GM19023 (cell line): ENCODE data around the gene SMPD3.
A peak's percentile ranks its signal among the peaks of the same experiment; 100 is the strongest.

Source experiments
- ATAC-seq: cut with Tn5 transposase; IDR thresholded peaks from one replicate; pipeline ENCODE4 v1.9.1; 2021; ENCODE audit warnings: mild to moderate bottlenecking, moderate library complexity; ENCODE audit not compliant: unreplicated experiment

The SMPD3 gene

DNA sequence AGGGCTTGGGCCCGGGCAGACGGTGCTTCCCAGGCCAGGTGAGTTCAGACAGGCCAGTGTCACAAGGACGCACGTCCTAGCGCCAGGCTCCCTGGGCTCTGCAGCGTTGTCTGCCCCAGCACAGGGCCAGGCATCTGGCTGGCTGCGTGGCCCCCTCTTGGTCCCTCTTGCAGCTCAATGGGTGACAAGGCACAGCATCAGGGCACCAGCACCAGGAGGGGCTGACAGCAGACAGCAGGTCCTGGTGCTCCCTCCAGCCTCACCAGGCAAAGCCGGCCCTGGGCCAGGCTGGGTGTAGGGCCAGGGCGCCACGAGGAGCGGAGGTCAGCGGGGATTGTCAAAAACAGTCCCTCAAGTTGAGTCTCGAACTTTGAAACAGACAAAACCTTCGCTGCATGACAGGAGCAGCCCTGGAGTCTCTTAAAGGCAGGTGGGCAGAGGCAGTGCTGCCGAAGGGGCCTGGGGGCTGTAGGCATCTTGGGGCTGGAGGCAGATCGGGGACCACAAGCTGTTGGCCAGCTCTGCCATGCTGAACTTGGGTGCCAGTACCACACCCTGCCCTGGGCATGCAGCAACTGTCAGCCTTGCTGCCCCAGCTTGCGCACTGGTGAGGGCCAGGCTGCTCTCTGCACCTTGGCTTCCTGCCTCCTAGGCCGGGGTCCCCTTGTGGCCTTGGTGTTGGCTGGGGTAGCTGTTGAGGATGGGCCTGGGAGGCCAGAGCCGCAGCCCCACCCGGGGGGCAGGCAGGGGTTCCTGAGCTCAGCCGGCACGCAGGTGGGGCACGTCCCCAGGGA, 88.7 kb downstream of the SMPD3 start:
- no peak for ATAC-seq

DNA sequence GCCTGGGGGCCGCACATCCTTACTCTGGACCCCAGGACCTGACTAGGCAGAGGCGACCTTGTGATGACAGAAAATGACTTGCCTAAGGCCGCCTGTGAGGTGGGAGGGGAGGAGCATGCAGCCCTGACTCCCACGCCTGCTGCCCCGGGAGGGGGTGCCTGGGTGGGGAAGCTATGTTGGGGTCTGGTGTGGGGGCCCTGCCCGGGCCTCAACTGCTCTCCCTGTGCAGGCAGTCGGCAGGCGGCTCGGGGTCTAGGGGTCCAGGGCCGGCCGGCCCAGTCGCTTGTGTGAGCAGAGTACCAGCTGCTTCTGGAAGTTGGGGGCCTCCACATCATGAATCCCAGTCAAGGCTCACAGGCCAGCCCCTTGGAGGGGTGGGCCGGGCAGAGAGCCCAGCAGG, 89.4 kb downstream of the SMPD3 start:
- no peak for ATAC-seq

DNA sequence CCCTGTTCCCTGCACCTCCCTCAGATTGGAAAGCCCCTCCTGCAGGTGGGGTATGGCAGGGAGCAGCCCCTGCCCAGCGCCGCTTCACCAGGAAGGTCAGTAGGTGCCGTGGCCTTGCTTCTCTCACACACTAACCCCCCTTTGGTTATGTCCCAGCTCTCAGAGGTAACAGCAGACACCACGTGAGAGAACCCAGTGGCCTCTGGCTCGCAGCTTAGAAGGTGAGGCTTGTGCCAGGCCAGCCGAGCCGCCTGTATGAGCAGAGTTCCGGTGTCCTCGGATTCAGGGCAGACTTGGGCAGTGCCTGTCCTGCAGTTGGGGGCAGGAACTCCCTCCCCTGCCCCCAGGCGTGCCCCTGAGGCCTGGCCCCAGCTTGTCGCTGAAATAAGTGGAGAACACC, 90.4 kb downstream of the SMPD3 start:
- no peak for ATAC-seq

DNA sequence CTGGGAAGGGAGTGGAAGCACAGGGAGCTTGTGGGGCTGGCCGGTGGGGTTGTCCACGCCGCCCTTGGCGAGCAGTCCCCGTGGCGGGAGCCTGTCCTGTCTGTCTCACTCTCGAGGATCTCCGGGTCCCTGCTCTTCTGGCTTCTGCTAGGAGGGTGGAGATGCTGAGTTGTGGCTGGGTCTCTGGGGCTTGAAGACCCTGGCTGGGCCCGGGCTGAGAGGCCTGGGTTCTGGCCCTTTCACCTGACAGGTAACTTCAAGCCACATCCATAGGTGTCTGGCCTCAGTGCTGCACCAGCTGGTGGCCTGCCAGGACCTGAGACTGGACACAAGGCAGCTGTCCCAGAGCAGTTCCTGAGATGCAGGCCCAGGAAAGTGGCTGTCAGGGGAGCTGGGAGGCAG, 90.8 kb downstream of the SMPD3 start:
- ATAC-seq = no peak

DNA sequence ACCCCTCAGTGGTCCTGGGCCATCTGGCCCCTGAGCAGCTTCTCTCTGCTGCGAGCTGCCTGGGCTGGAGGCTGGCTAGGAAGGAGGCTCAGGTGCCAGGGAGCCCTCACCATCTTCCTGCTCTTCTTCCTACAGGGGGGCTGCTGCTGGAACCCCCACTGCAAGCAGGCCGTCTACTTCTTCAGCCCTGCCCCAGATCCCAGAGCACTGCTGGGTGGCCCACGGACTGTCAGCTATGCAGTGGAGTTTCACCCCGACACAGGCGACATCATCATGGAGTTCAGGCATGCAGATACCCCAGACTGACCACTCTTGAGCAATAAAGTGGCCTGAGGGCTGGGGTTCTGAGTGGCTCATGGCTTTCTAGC, 91.4 kb downstream of the SMPD3 start:
- ATAC-seq = no peak

DNA sequence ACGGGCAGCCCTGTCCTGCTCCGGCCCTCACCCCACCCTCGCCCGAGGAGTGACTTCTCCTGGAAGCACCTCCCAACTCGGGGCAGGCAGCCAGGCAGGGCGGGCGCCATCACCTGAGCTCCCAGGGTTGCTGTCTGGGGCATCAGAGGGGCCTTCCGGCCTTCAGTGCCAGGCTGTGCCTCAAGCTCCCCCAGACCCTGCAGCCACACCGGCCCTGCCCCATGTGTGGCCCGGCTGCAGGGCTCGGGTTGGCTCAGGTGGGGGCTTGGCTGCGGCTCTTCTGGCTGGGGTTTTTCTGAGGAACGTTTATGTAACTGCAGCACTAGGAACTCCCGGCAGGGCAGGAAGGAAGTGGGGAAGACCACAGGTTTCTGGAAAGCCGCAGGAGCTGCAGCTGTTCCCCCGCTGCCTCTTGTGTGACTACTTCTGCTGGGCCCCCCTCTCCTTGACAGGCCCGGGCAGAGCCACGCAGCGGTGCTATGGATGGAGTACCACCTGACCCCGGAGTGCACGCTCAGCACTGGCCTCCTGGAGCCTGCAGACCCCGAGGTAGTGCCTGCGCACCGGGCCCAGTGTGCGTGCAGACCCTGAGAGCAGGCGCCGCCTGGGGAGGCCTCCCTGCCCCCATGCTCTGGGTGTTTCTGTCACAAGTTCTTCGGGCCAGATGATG, 91.9 kb downstream of the SMPD3 start:
- peak; percentile 78 for ATAC-seq

DNA sequence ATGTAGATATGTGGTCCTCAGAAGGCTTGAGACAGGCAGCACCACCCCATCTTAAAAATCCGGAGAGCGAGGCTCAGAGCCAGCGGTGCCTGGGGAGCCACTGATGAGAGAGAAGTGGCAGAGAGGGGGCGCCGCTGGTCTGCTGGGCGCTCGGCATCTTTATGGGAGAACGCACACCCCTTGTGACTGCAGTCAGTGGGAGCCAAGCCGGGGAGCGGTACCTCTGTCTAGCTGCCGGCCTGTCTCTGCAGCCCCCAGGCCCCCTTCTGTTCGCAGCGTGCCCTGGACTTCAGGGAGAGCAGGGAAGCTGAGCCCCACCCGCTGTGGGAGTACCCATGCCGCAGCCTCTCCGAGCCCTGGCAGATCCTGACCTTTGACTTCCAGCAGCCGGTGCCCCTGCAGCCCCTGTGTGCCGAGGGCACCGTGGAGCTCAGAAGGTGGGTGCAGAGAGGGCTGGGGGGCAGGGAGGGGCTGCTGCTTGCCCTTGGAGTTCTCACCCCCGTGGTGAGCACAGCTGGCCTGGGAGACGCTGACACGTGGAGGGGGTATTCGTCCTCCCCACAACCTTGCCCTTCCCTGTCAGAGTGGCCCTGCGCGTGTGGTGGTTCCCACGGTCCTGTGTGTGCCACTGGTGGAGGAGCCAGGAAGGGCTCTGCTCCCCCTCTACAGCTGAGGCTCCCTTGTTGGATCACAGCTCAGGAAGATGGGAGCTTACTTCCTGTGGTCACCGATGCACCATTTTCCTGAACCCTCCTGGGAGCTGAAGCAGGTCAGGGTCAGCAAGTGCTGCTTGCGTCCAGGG, 92.7 kb downstream of the SMPD3 start:
- peak; percentile 3 for ATAC-seq

DNA sequence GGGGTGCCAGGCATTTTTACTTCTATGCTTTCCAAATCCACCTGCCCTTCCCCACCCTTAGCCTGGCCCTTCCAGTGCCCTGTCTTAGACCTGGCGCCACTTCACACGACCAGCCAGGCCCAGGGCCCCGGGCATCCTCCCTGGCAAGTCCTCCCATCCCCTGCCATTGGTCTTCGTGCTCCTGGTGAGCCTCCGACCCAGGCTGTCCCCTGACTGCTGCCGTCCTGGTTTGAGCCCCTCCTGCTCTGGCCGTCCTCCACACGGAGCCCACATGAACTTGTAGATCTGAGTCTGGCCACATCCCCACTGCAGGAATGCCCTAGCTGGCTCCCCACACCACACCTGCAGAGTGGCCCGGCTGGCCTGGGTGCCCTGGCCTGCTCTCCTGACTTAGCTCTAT, 93.5 kb downstream of the SMPD3 start:
- no peak for ATAC-seq

DNA sequence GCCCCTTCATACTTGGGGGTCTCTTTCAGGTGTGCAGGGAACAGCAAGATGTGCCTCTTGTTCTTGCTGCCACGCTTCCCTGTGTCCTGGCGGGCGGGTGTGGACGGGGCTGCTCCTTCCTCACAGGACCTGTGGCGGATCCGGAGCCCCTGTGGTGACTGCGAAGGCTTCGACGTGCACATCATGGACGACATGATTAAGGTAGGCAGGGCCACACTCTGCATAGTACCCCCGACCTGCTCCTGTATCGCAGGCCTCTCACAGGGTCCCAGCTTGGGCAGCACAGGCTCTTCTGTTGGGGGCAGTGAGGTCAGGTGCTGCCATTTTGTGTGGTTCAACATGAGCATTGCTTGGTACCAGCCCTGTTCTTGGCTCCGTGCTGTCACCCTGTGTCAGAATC, 94.9 kb downstream of the SMPD3 start:
- no peak for ATAC-seq

DNA sequence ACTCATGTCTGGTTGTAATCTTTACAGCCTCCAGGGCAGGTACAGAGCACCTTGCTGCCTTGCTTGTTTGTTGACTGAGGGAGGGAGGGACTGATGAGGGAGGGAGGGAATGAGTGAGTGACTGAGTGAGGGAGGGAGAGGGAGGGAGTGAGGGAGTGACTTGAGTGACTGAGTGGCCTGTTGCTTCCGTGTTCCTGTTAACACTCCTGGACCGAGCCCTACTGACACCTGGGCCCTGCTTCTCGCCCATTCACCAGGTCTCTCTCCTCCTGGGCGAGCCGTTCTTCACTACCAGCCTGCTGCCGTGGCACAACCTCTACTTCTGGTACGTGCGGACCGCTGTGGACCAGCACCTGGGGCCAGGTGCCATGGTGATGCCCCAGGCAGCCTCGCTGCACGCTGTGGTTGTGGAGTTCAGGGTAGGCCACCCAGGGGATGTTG, 96.3 kb downstream of the SMPD3 start:
- no peak for ATAC-seq

DNA sequence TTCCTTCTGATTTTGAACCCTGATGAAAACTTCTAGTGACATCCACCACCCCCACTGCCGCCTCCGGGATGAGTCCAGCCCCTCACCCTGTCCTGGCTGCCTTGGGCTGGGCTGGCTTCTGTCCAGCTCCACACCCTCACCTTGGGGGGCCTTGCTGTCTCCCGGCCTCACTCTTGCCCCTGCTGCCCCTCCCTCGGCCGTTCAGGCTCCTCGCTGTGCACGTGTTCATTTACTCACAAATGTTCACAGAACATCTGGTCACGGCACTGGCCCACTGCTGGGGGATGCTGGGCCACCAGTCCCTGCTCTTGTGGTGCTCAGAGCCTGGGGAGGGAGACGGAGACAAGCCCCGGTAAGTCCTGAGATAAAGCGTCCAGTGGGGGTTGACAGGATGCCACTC, 96.8 kb downstream of the SMPD3 start:
- ATAC-seq = no peak

DNA sequence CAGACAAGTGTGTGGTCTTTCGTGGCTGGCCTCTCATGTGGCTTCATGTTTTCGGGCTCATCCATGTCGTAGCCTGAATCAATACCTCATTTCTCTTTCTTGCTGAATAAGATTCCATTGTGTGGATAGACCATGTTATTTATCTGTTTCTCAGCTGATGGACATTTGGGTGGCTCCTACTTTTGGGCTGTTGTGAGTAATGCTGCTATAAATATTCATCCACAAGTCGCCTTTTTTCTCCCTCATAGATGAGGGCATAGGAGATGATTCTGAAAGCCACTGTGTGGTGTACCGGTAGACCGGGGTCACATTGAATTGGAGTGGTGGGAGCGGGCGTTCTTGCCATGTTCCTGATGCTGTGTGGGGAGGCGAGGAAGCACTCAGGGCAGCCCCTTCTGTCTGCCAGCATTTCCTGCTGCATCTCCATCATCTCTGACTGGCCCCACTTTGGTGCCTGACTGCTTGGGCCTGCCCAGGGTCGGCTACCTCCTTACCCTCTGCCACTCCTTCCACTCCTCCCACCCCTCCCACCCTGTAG, 97.4 kb downstream of the SMPD3 start:
- no peak for ATAC-seq

DNA sequence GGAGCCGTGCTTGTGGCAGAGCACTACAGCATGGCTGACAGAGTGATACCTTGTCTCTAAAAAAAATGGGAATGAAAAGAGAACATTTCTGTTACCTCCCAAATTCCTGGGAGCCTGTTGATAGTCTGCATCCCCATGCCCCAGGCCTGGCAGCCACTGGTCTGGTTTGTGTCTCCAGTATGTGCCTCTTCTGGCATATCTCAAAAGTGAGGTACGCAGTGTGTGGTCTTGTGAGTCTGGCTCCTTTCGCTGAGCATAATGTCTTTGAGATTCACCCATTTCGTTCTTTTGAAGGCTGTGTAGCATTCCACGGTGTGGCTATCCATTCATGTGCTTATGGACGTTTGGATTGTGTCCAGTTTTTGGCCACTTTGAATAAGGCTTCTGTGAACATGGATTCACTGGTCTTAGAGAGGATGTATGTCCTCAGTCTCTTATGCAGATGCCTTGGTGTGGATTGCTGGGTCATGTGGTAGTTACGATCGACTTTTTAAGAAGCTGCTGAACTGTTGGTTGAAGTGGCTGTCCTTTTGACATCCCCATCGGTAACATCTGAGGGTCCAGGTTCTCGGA, 98.4 kb downstream of the SMPD3 start:
- no peak for ATAC-seq

DNA sequence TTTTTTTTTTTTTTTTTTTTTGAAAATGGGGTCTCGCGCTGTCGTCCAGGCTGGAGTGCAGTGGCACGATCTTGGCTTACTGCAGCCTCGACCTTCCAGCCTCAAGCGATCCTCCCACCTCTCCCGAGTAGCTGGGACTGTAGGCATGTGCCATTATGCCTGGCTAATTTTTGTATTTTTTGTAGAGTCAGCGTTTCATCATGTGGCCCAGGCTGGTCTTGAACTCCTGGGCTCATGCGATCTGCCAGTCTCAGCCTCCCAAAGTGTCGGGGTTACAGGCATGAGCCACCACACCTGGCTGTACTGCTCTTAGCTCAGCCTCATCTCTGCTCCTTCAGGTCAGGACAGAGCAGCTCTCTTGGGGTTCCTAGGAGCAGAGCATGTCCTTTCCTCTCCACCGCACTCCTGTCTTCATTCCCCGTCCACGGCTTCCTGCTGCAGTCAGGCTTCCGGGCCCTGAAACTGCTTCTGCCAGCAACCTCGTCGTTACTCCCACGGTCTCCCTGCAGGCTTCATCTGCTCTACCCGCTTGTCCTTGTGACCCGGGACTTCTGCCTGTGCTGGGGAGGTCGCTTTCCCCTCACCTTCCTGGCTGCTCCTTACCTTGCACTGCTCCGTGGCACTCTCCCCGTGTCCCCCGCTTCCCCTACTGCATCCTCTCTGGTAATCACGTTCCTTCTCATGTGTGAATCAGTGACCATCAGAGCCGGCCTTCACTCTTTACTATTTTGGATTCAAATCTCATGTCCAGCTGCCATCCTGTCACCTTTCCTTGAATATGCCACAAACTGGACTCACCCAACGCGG, 99.5 kb downstream of the SMPD3 start:
- no peak for ATAC-seq

DNA sequence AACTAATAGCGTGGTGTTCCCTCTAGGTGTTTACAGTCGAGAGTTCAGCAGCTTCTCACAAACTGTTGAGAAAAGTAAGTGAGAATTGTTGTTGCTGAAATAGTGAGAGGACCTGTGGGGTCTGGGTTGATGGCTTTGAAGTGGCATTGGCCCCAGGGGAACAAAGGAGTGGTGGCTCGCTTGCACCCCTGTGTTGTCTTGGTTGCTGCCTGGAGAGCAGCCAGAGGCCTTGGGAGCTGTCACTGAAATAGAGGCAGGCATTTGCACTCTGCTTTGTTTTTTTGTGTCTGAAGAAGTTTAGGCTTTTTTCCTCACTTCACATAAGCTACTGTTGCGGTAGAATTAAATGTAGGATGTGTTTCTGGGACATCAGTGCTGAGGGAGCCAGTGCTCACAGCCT, 100.7 kb downstream of the SMPD3 start:
- no peak for ATAC-seq

DNA sequence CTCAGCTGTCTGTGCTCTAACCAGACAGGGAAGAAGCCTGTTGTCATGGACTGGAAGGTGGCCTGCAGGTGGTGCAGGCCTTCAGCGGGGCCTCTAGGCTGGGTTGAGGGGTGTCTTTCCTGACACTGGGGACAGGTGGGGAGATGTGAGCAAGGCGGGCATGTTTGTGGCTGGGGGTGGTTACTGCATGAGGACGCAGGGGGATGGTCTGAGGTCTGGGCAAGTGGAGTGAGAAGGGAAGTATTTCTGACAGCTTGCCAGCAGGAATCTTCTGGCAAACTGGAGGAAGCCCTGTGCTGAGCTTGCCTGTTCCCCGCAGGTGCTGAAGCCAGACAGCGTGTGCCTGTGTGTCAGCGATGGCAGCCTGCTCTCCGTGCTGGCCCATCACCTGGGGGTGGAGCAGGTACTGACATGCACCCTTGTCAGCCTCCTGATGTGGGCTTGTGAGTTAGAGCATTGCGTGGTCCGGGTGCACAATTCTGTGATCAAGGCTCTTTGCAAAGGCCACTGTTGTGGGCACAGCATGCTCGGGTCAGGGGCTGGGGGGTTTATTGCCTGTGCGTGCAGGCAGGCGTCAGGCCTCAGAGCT, 101.3 kb downstream of the SMPD3 start:
- no peak for ATAC-seq

DNA sequence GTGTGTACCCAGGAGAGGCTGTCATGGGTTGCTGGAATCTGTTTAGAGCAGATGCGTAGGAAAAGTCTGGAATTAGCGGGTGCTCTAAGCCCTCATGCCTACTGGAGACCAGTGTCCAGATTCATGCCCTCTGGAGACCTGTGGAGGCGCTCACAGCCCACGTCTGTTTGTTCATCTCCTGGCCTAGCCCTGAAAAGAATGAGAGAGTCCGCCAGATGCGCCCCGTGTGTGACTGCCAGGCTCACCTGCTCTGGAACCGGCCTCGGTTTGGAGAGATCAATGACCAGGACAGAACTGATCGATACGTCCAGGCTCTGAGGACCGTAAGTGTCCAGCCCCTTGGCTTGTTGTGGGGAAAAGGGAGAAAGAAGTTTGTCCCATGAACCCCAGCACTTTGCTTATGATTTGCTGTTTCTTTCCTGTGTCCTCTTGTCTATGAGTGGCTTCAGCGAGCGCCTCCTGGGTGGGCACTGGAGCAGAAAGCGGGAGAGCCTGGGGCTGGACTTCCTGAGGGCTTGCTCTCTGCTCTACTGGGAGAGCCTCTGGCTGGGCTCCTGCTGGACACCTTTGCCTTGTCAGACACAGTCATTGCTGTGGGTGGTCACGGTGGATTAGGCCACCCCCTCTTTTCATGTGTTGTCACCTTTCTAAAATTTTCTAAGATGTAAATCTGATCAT, 102.2 kb downstream of the SMPD3 start:
- no peak for ATAC-seq

DNA sequence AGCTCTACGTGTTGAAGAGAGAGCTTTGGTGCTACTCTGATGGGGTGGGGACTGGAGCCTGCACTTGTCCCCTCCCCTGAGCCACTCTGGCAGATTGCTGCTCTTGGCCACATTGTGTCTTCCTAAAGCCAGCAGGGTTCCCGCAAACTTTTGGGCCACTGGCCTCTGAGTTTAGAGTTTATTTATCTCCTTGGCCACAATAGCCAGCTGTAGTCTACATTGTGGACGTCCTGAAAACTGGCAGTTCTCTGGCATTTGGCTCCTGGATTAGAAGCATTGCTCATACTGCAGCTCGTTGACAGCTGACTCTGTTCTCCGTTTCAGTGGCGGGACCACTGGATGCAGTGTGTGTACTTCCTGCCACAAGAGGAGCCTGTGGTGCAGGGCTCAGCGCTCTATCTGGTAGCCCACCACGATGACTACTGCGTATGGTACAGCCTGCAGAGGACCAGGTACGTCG, 102.9 kb downstream of the SMPD3 start:
- no peak for ATAC-seq

DNA sequence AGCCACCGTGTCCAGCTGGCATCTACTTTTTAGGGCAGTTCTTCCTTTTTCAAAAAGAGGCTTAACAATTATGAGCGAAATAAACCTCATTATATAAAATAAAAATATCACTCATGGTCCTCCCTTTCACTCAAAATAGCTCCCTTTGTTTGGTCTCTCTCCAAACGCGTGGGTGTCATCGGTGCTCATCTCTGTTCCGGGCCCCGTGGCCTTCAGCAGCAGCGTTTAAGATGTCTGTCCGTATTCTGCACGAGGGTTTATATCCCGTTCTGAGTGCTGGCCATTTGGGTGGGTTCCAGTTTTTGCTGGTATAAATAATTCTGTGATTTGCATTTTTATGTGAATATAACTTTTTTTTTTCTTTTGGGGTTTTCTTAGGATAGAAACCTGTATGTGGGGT, 104.1 kb downstream of the SMPD3 start:
- ATAC-seq = no peak
